Activated naive CD8-positive, alpha-beta T cell treated with anti-CD3 and anti-CD28 coated beads, Interleukin-2, amount 50 U/mL, for 24 hours (primary cell): ENCODE measurements around the gene RAB12.

Experiments
- ATAC-seq: fragments of 150-1000 bp; cut with Tn5 transposase; one replicate; pipeline ENCODE4 v1.10.0; 2021
- DNase-seq: peaks from one replicate; pipeline ENCODE4 v3.0.0; 2021
- H3K27ac Mint-ChIP-seq: one replicate; pipeline ENCODE4 v1.8.0; 2021; ENCODE audit warnings: mild to moderate bottlenecking, mixed read lengths
- H3K27me3 Mint-ChIP-seq: one replicate; pipeline ENCODE4 v1.8.0; 2021; ENCODE audit warnings: mixed read lengths
- H3K36me3 Mint-ChIP-seq: one replicate; pipeline ENCODE4 v1.8.0; 2021; ENCODE audit warnings: low read depth, mixed read lengths
- H3K4me1 Mint-ChIP-seq: one replicate; pipeline ENCODE4 v1.8.0; 2021; ENCODE audit warnings: mixed read lengths
- H3K4me3 Mint-ChIP-seq: one replicate; pipeline ENCODE4 v1.8.0; 2021; ENCODE audit warnings: mild to moderate bottlenecking, moderate library complexity, mixed read lengths
- H3K9me3 Mint-ChIP-seq: one replicate; pipeline ENCODE4 v1.8.0; 2021; ENCODE audit warnings: mixed read lengths

RAB12 gene

DNA sequence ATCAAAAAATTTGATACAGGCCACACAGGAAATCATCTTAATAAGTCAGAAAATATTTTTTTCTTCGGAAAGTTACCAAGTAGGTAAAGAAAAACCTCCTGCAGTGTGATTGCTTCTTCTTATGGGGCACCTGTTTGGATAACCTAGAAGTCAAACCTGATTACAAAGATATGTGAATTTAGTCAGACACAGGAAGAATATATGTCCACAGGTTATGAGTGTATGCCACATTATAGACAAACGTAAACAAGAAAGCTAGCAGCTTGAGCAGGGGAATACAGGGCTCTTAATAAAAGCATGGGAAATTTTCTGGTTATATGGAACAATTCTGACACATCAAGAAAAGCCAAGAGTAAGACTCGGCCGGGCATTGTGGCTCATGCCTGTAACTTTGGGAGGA lies 60.3 kb downstream of the RAB12 start:
- ATAC-seq, result no peak
- Mint-ChIP-seq H3K9me3 (no peaks in the 10 kb centered on the region), H3K27me3 (no peaks in the 10 kb centered on the region), H3K36me3 (no peaks in the 10 kb centered on the region), H3K27ac (no peak overlapping the region), H3K4me1 (peaks cover 2% of the 10 kb centered on the region), H3K4me3 (no peak overlapping the region)
- DNase-seq, result no peak

DNA sequence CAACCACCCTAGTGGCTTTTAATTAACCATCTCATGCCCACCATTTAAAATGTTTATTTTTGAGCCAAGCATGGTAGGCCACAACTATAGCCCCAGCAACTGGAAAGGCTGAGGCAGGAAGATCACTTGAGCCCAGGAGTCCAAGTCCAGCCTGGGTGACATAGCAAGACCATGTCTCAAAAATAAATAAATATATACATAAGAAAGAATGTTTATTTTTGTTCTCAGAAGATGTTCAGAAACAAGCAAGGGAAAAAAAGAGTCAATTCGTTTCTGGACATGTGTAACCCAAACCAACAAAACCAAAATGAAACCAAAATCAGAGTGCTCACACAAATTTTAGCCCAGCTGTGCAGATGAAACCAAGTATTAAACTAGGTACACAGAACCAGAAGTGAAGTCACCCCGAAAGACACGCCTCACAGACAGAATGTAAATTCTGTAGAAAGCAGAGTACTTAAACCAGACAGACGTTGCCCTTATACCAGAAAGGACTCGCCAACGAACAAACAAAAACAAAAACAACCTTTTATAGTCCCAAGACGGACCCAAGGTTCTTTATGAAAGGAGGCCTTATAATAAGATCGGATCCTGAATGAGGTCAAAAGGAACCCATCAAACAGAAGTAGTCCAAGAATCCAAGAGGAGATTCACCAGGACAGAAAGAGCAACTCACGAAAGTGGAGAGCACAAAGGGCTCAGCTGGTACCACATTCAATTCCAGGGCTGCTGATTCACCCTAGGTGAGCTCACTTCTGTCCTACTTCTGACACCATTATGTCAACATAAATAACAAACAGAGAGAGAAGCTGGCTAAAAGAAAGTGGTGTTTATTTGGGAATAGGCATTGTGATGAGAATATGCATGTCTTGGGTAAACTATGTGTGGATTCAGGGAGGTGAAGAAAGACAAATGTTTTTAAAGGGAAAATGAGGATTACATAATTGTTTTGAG lies 64.3 kb downstream of the RAB12 start:
- ATAC-seq (no peak), DNase-seq (no peak)
- Mint-ChIP-seq H3K4me3 (no peak overlapping the region), H3K9me3 (no peaks in the 10 kb centered on the region), H3K36me3 (no peaks in the 10 kb centered on the region), H3K27ac (no peak overlapping the region), H3K27me3 (no peaks in the 10 kb centered on the region), H3K4me1 (no peaks in the 10 kb centered on the region)

DNA sequence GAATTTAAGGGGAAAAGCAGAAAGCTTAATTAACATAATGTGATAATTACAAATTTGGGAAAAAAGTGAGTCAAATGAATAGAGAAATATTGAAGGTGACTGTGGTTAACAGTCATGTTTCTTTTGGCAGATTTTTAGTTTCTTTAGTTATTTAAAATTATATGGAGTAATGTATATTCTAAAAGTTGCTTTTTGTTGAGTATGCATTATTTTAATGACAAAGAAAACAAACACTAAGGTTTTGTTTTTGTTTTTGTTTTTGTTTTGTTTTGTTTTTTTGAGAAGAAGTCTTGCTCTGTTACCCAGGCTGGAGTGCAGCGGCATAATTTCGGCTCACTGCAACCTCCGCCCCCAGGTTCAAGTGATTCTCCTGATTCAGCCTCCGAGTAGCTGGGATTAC lies 65.8 kb downstream of the RAB12 start:
- Mint-ChIP-seq H3K27me3 (no peaks in the 10 kb centered on the region), H3K4me3 (no peak overlapping the region), H3K4me1 (no peaks in the 10 kb centered on the region), H3K27ac (no peak overlapping the region), H3K36me3 (no peaks in the 10 kb centered on the region), H3K9me3 (no peaks in the 10 kb centered on the region)
- ATAC-seq, result no peak
- DNase-seq, result no peak

DNA sequence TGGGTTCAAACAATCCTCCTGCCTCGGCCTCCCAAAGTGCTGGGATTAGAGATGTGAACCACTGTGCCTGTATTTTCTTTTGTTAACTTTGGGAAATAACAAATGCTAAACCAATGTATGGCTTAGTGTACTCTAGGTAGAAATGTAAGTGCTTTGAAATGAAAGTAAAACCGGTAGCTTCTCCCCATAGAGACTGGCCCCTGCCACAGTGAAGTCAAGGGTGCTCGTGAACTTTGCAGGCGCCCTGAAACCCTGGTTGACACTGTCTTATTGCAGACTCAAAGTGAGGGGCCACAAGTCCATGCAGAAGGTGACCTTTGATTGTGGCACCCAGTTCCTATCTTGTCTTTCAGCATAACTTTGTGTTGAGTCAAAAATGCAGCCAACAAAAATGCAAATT lies 72.0 kb downstream of the RAB12 start:
- no peak for ATAC-seq
- H3K27me3 Mint-ChIP-seq, result no peaks in the 10 kb centered on the region
- H3K36me3 Mint-ChIP-seq, result no peaks in the 10 kb centered on the region
- no peak for DNase-seq
- no peaks in the 10 kb centered on the region for H3K4me1 Mint-ChIP-seq
- no peak overlapping the region for H3K4me3 Mint-ChIP-seq
- H3K27ac Mint-ChIP-seq, result no peak overlapping the region
- H3K9me3 Mint-ChIP-seq, result no peaks in the 10 kb centered on the region

DNA sequence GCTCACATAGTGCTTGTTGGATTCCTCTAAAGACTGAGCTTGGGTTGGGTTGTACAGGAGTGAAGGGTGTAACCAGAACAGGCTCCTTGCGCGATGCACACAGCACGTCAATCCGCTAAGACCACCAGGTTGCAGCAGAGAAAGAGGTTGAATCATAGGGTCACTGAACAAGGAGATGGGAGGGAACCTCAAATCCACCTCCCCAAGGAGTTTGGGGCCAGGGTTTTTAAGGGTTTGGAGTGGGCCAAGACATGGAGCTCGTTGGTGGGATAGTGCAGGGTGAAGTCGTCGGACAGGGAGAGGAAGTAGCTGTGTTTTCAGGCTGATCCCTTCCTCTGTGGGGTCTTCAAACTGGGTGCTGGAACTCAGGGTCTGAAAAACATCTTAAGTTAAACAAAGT lies 75.3 kb downstream of the RAB12 start:
- DNase-seq, result no peak
- Mint-ChIP-seq H3K4me1 (no peaks in the 10 kb centered on the region), H3K36me3 (no peaks in the 10 kb centered on the region), H3K9me3 (no peaks in the 10 kb centered on the region), H3K4me3 (no peak overlapping the region), H3K27ac (no peak overlapping the region), H3K27me3 (no peaks in the 10 kb centered on the region)
- no peak for ATAC-seq

DNA sequence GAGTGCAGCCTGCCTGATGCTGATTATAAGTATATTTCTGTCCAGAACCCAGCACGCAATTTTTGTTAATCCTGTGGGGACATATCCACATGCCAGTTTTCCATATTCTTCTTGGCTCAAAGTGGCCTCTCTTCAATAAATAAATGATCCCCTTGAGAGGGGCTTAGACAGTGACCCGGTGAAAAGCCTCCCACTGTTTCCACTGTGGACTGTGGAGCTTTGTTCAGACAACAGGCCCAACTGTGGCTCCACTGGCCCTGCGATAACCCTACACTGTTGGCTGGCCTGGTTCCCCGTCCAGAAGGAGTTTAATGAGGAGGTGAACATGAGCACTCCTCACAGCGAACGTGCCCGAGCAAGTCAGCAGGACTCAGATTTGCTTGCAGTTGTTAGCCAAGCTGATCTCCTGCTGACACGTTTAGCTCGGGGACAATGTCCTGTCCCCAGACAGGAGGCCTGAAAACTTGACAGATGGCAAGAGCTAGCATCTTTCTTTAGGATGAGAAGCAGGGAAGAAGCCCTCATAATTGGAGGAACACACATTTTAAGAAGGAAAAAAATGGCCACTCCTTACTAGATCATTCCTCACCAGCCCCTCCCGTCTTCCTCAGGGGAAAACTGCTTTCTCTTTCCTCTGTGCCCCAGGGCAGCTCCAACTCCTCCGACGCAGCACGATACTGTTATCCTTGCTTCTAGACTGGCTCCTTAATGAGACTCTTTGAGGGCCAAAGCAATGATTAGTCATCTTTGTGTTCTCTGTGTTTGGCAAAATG lies 76.1 kb downstream of the RAB12 start:
- Mint-ChIP-seq H3K27me3 (no peaks in the 10 kb centered on the region), H3K27ac (no peak overlapping the region), H3K4me1 (no peaks in the 10 kb centered on the region), H3K9me3 (no peaks in the 10 kb centered on the region), H3K4me3 (no peak overlapping the region), H3K36me3 (no peaks in the 10 kb centered on the region)
- DNase-seq (no peak), ATAC-seq (no peak)

DNA sequence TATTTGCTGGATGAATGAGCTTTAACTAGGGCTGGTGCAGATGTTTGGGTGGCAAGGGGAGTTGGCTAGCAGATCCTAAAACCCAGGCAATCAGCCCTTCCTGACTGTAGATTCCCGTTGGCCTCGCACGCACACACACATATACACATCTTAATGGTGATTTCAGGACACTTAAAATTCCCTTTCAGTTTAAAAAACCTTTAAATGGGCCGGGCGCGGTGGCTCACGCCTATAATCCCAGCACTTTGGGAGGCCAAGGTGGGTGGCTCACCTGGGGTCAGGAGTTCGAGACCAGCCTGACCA lies 76.6 kb downstream of the RAB12 start:
- Mint-ChIP-seq H3K27me3 (no peaks in the 10 kb centered on the region), H3K9me3 (no peaks in the 10 kb centered on the region), H3K4me1 (no peaks in the 10 kb centered on the region), H3K36me3 (no peaks in the 10 kb centered on the region), H3K27ac (no peak overlapping the region), H3K4me3 (no peak overlapping the region)
- no peak for ATAC-seq
- DNase-seq, result no peak

DNA sequence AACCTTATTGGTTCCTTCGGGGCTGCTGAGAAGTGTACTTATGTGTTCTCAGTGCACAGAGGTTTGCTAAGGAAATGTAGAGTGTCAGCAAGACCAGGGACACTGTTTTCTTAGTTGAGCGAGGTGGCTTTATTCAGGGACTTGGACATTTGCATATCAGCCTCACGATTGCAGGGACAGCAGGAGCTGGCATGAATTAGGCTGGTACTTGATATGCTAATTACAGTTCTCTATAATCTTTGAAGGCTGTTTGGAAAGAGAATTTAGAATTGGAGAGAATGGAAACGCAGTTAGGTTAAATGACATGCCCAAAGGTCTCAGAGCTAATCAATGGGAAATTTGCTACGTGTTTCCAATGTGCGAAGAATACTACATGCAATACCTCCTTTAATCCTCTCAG lies 77.4 kb downstream of the RAB12 start:
- ATAC-seq (no peak), DNase-seq (no peak)
- Mint-ChIP-seq H3K4me1 (no peaks in the 10 kb centered on the region), H3K27ac (no peak overlapping the region), H3K36me3 (no peaks in the 10 kb centered on the region), H3K4me3 (no peak overlapping the region), H3K27me3 (no peaks in the 10 kb centered on the region), H3K9me3 (no peaks in the 10 kb centered on the region)

DNA sequence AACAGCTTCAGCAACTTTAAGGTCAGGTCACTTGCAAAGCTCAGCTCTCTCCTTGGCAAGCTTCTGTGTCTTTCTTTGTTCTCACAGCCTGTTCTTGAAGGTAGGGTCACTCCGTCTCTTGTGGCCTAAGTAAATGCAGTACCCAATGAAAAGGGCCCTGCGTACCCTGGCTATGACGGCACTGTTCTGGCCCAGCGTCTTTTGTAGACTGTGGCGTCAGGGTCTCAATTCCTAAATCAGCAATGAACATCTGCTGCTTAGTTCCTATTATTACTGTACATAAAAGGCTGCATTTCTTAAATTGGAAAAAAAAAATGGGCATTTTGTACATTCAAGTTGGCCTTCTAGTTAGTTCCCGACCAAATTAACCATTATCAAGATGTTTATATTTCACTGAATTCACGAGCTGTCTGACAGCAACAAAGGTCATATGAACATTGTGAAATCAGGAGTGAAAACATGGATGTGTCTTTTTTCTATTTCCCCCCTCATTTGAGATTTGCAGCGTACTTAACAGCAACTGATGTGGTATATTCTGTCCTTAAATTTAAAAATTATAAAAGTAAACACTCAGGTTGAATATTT lies 79.1 kb downstream of the RAB12 start:
- no peaks in the 10 kb centered on the region for H3K27me3 Mint-ChIP-seq
- H3K9me3 Mint-ChIP-seq, result no peaks in the 10 kb centered on the region
- no peak overlapping the region for H3K4me3 Mint-ChIP-seq
- H3K36me3 Mint-ChIP-seq, result no peaks in the 10 kb centered on the region
- no peak for ATAC-seq
- no peaks in the 10 kb centered on the region for H3K4me1 Mint-ChIP-seq
- DNase-seq, result no peak
- H3K27ac Mint-ChIP-seq, result no peak overlapping the region

DNA sequence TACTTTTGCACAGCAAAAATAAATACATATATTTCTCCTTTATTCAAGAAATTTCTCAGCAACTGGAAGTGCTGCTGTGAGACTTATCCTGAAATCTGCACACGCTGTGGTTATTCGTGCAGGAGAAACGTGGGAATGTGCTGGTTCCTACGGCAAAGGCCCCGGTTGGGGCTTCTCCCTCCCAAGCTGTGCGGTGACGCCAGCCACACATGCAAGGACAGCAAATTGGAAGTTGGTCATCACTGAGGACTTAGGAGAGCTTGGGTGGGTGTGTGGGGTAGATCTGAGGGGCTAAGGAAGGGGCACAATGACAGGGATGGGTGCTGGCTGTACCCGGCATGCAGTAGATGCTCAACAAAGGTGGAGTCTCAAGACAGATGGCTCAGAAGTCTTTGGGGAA lies 79.6 kb downstream of the RAB12 start:
- no peak overlapping the region for H3K4me3 Mint-ChIP-seq
- no peaks in the 10 kb centered on the region for H3K36me3 Mint-ChIP-seq
- no peaks in the 10 kb centered on the region for H3K9me3 Mint-ChIP-seq
- ATAC-seq (no peak), DNase-seq (no peak)
- no peaks in the 10 kb centered on the region for H3K4me1 Mint-ChIP-seq
- no peak overlapping the region for H3K27ac Mint-ChIP-seq
- H3K27me3 Mint-ChIP-seq, result no peaks in the 10 kb centered on the region
